Mesenteric fat pad (tissue), 1 donor: ENCODE data around the gene DROSHA. TPM values are rescaled to one million over a fixed set of nuclear protein-coding genes. Genes with fewer than 3 reads are reported as not detected.

ENCODE experiments used
- DNase-seq: peaks from one replicate; pipeline ENCODE4 v3.0.0-alpha.2; 2020; ENCODE audit warnings: low spot score
- total RNA-seq: library from RNA; stranded (reverse); fragmentation: NEBNext Ultra II Directional; extraction: Animal tissue kit (Norgen Biotek cat#: 25700); gene quantifications from one replicate; pipeline ENCODE4 v1.2.1, GENCODE V29; 2021
- donor health status: DM: yes; HTN: yes; CAD: no.

DROSHA gene
- total RNA-seq, 1 donor from 2014 or later = 39.5 TPM

GRCh38 chr5:31469466-31469865, 62.4 kb downstream of the DROSHA start:
- DNase-seq = no peak

GRCh38 chr5:31465291-31465690, 66.6 kb downstream of the DROSHA start:
- DNase-seq = no peak

- no peak for DNase-seq
Measured at GRCh38 chr5:31464081-31464480, 67.8 kb downstream of the DROSHA start.

- no peak for DNase-seq
Measured at GRCh38 chr5:31463351-31463750, 68.5 kb downstream of the DROSHA start.

- no peak for DNase-seq
Measured at GRCh38 chr5:31459594-31459993, 72.3 kb downstream of the DROSHA start.

GRCh38 chr5:31455172-31455571, 76.7 kb downstream of the DROSHA start:
- DNase-seq = no peak

- no peak for DNase-seq
Measured at GRCh38 chr5:31453522-31453921, 78.4 kb downstream of the DROSHA start.

GRCh38 chr5:31452314-31452713, 79.6 kb downstream of the DROSHA start:
- DNase-seq = no peak

GRCh38 chr5:31449962-31450361, 81.9 kb downstream of the DROSHA start:
- no peak for DNase-seq

- no peak for DNase-seq
Measured at GRCh38 chr5:31449174-31449573, 82.7 kb downstream of the DROSHA start.

GRCh38 chr5:31445041-31445600, 86.8 kb downstream of the DROSHA start:
- DNase-seq = no peak

GRCh38 chr5:31443572-31443971, 88.3 kb downstream of the DROSHA start:
- no peak for DNase-seq

- no peak for DNase-seq
Measured at GRCh38 chr5:31442058-31442745, 89.7 kb downstream of the DROSHA start.

- DNase-seq = no peak
Measured at GRCh38 chr5:31436851-31437250, 95.0 kb downstream of the DROSHA start.

GRCh38 chr5:31435730-31436129, 96.2 kb downstream of the DROSHA start:
- no peak for DNase-seq

GRCh38 chr5:31434898-31435297, 97.0 kb downstream of the DROSHA start:
- DNase-seq = no peak

GRCh38 chr5:31433229-31433628, 98.7 kb downstream of the DROSHA start:
- no peak for DNase-seq

GRCh38 chr5:31427724-31428309, 104.1 kb downstream of the DROSHA start:
- DNase-seq = no peak

- no peak for DNase-seq
Measured at GRCh38 chr5:31427013-31427723, 104.7 kb downstream of the DROSHA start.

- no peak for DNase-seq
Measured at GRCh38 chr5:31421806-31422586, 109.9 kb downstream of the DROSHA start.

- DNase-seq = no peak
Measured at GRCh38 chr5:31417512-31417911, 114.4 kb downstream of the DROSHA start.
